BLaER1 treated with 17β-estradiol and CSF1 and Interleukin-3, amounts not matched to agents 10 nM and 100 nM (cell line): Measurements from ENCODE around the gene LRRTM3.

Source experiments
- H3K27ac ChIP-seq, 11 experiments: shearing (Covaris generic); formaldehyde crosslinking; 2 replicates each; pipeline ENCODE4 v1.8.1; 2022
- H3K27me3 ChIP-seq, 11 experiments: shearing (Covaris generic); formaldehyde crosslinking; 2 replicates each; pipeline ENCODE4 v1.8.1; 2022
- H3K36me3 ChIP-seq, 11 experiments: shearing (Covaris generic); formaldehyde crosslinking; 2 replicates each; pipeline ENCODE4 v1.8.1; 2022
- H3K4me1 ChIP-seq, 10 experiments: shearing (Covaris generic); formaldehyde crosslinking; 2 replicates each; pipeline ENCODE4 v1.8.1; 2022
- H3K4me2 ChIP-seq, 11 experiments: shearing (Covaris generic); formaldehyde crosslinking; 2 replicates each; pipeline ENCODE4 v1.8.1; 2022
- H3K4me3 ChIP-seq, 10 experiments: shearing (Covaris generic); formaldehyde crosslinking; 2 replicates each; pipeline ENCODE4 v1.8.1; 2022
- H3K9ac ChIP-seq, 11 experiments: shearing (Covaris generic); formaldehyde crosslinking; 2 replicates each; pipeline ENCODE4 v1.8.1; 2022
- H3K9me3 ChIP-seq, 11 experiments: shearing (Covaris generic); formaldehyde crosslinking; replicated peaks in 1 of 11; 2 replicates each; pipeline ENCODE4 v1.8.1; 2022
- H4K20me1 ChIP-seq, 11 experiments: shearing (Covaris generic); formaldehyde crosslinking; 2 replicates each; pipeline ENCODE4 v1.8.1; 2022
- Cebpa-rat ChIP-seq, 11 experiments: shearing (Covaris generic); IDR thresholded peaks; 2 replicates each; pipeline ENCODE4 v1.8.1; 2022

Gene LRRTM3

DNA sequence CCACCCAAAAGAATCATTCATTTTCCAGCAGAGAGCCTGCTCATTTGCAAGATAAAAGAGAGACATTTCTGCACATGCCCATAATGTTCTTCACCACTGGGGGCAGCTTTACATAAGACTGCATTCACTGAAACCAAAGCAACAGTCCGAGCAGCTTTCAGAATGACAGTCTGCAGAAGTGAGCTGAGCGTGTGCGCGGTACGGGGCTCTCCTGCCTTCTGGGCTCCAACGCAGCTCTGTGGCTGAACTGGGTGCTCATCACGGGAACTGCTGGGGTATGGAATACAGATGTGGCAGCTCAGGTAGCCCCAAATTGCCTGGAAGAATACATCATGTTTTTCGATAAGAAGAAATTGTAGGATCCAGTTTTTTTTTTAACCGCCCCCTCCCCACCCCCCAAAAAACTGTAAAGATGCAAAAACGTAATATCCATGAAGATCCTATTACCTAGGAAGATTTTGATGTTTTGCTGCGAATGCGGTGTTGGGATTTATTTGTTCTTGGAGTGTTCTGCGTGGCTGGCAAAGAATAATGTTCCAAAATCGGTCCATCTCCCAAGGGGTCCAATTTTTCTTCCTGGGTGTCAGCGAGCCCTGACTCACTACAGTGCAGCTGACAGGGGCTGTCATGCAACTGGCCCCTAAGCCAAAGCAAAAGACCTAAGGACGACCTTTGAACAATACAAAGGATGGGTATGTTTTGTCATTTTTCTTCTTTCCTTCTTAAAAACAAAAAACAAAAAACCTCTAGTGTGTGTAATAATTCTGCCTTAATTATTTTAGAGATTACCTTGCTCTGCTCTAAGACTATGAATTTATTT is at the start of gene LRRTM3:
LRRTM3 (plus strand) TSS at position 141 of the 820 bp plus-strand sequence.
- Histone ChIP-seq H3K27ac (no peak within 1 kb of the TSS), H3K9me3 (no peaks in the 10 kb centered on the region), H3K4me2 (peak within 1 kb of the TSS; percentile 46 to 76 (median 60)), H3K4me1 (peaks cover 0 to 5% (median 5%) of the 10 kb centered on the region in 10 experiments; a peak in 7 of 20 replicates), H3K36me3 (no peaks in the 10 kb centered on the region), H3K4me3 (peak within 1 kb of the TSS in 2 of 10 experiments; percentile 1 to 11; a peak in 1 of 20 replicates), H4K20me1 (no peaks in the 10 kb centered on the region), H3K27me3 (peaks cover 28 to 38% (median 34%) of the 10 kb centered on the region in 11 experiments), H3K9ac (no peak within 1 kb of the TSS)
- TF ChIP-seq Cebpa-rat (IDR thresholded peaks at IDR 0.05), result no peak

DNA sequence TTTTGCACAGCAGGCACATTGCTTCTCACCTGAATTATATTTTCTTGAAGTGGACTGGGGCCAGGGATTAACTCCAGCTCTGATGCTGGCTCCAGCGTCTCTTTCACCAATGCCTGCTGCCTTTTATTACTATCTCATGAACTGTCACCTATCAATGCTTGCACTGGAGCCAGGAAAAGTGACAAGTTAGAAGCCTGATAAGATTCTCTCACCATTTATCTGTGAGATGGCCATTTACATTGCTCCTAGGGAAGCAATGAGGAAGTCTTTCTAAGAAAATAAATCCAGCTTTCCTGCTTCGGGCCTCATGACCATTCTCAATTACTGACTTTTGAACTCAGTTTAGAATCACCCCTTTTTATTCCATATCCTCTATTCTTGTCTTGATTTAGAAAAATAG is 48.5 kb upstream of the LRRTM3 start:
- H3K4me1 ChIP-seq, result no peaks in the 10 kb centered on the region
- H3K36me3 ChIP-seq, result no peaks in the 10 kb centered on the region
- no peak overlapping the region for H3K27ac ChIP-seq
- no peak overlapping the region for H3K9ac ChIP-seq
- no peak for TF ChIP-seq Cebpa-rat (IDR thresholded peaks at IDR 0.05)
- H4K20me1 ChIP-seq, result no peaks in the 10 kb centered on the region
- no peaks in the 10 kb centered on the region for H3K9me3 ChIP-seq
- no peak overlapping the region for H3K4me3 ChIP-seq
- H3K27me3 ChIP-seq, result no peaks in the 10 kb centered on the region
- H3K4me2 ChIP-seq, result no peak overlapping the region

- no peaks in the 10 kb centered on the region for H4K20me1 ChIP-seq
- H3K4me1 ChIP-seq, result no peaks in the 10 kb centered on the region
- H3K9ac ChIP-seq, result no peak overlapping the region
- H3K4me2 ChIP-seq, result no peak overlapping the region
- H3K27ac ChIP-seq, result no peak overlapping the region
- no peak overlapping the region for H3K4me3 ChIP-seq
- H3K36me3 ChIP-seq, result no peaks in the 10 kb centered on the region
- H3K9me3 ChIP-seq, result no peaks in the 10 kb centered on the region
- no peaks in the 10 kb centered on the region for H3K27me3 ChIP-seq
- no peak for TF ChIP-seq Cebpa-rat (IDR thresholded peaks at IDR 0.05)
Measured at GRCh38 chr10:66880292-66880691, 45.5 kb upstream of the LRRTM3 start.

DNA sequence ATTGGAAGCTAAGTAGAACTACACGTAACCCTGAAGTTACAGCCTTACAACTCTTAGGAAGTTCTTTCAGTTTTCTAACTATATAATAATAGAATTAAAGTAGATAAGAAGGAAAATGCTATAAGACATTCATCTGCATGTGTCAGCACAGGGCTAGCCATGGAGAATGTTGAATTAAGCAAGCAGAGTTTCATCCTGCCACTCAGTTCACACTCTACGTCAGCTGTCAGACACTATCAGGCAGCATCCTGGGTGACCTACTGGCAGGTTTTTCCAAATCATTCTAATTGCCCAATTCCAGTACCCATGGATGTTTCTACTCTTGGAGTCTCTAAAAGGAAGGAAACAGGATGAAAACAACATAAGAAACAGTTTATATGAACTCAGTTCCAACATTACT is 45.0 kb upstream of the LRRTM3 start:
- Histone ChIP-seq H3K27me3 (no peaks in the 10 kb centered on the region), H3K4me2 (no peak overlapping the region), H3K4me3 (no peak overlapping the region), H3K9me3 (no peaks in the 10 kb centered on the region), H3K9ac (no peak overlapping the region), H4K20me1 (no peaks in the 10 kb centered on the region), H3K36me3 (no peaks in the 10 kb centered on the region), H3K4me1 (no peaks in the 10 kb centered on the region), H3K27ac (no peak overlapping the region)
- TF ChIP-seq Cebpa-rat (IDR thresholded peaks at IDR 0.05), result no peak

- H3K4me3 ChIP-seq, result no peak overlapping the region
- H3K27ac ChIP-seq, result no peak overlapping the region
- H4K20me1 ChIP-seq, result no peaks in the 10 kb centered on the region
- no peaks in the 10 kb centered on the region for H3K4me1 ChIP-seq
- TF ChIP-seq Cebpa-rat (IDR thresholded peaks at IDR 0.05), result no peak
- H3K36me3 ChIP-seq, result no peaks in the 10 kb centered on the region
- no peak overlapping the region for H3K4me2 ChIP-seq
- no peaks in the 10 kb centered on the region for H3K27me3 ChIP-seq
- H3K9me3 ChIP-seq, result no peaks in the 10 kb centered on the region
- no peak overlapping the region for H3K9ac ChIP-seq
Measured at GRCh38 chr10:66881814-66882213, 44.0 kb upstream of the LRRTM3 start.

GRCh38 chr10:66882271-66882670 is 43.6 kb upstream of the LRRTM3 start:
- Histone ChIP-seq H3K9me3 (no peaks in the 10 kb centered on the region), H3K27me3 (no peaks in the 10 kb centered on the region), H3K4me1 (no peaks in the 10 kb centered on the region), H4K20me1 (no peaks in the 10 kb centered on the region), H3K36me3 (no peaks in the 10 kb centered on the region), H3K9ac (no peak overlapping the region), H3K27ac (no peak overlapping the region), H3K4me2 (no peak overlapping the region), H3K4me3 (no peak overlapping the region)
- TF ChIP-seq Cebpa-rat (IDR thresholded peaks at IDR 0.05), result no peak

DNA sequence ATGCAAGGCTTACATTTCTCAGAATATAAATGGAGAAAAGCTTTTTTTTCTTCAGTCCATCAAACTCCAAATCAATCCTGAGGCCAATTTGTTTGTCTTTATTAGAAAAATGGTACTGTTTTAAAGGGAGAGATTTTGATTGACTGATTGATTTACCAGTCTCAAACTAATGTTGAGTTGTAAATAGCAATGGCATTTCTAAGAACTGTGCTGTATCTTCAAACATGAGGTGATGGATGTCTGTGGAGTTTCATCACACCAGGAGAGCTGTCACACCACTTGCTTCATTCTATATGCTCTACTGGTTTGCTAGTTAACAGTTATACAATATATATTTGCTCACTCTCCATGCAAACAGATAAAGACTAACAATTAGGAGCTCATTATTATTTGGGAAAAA is 39.0 kb upstream of the LRRTM3 start:
- no peak for TF ChIP-seq Cebpa-rat (IDR thresholded peaks at IDR 0.05)
- H3K4me3 ChIP-seq, result no peak overlapping the region
- no peak overlapping the region for H3K4me2 ChIP-seq
- H3K9me3 ChIP-seq, result no peaks in the 10 kb centered on the region
- H4K20me1 ChIP-seq, result no peaks in the 10 kb centered on the region
- no peaks in the 10 kb centered on the region for H3K36me3 ChIP-seq
- peaks cover 0 to 4% (median 0%) of the 10 kb centered on the region in 10 experiments; a peak in 2 of 20 replicates for H3K4me1 ChIP-seq
- H3K27me3 ChIP-seq, result no peaks in the 10 kb centered on the region
- H3K9ac ChIP-seq, result no peak overlapping the region
- H3K27ac ChIP-seq, result no peak overlapping the region

GRCh38 chr10:66888237-66888636 is 37.6 kb upstream of the LRRTM3 start:
- Histone ChIP-seq H3K4me1 (peaks cover 0 to 4% (median 0%) of the 10 kb centered on the region in 10 experiments; a peak in 2 of 20 replicates), H3K9me3 (no peaks in the 10 kb centered on the region), H3K4me3 (no peak overlapping the region), H3K4me2 (no peak overlapping the region), H3K36me3 (no peaks in the 10 kb centered on the region), H3K9ac (no peak overlapping the region), H3K27ac (no peak overlapping the region), H4K20me1 (no peaks in the 10 kb centered on the region), H3K27me3 (no peaks in the 10 kb centered on the region)
- no peak for TF ChIP-seq Cebpa-rat (IDR thresholded peaks at IDR 0.05)

DNA sequence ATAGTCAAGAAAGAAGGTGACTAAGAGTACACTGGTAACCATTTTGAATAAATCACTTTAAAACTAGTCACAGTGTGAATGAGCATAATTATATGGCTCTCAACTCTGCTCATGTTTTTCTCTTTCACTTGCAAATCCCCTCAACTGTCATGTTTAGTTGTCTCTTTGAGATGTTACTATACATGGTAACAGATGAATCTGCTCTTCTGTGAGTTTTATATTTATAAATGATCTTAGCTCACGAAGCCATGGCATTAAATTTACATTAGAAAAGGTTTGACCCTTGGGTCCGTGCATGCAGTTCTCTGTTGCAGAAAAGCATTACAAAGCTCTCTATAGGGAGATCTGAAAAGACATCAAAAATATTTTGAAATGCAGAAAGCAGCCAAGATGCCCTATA is 33.0 kb upstream of the LRRTM3 start:
- H3K4me1 ChIP-seq, result peaks cover 0 to 1% (median 0%) of the 10 kb centered on the region in 10 experiments; a peak in 1 of 20 replicates
- H3K27ac ChIP-seq, result no peak overlapping the region
- no peaks in the 10 kb centered on the region for H3K36me3 ChIP-seq
- H3K9ac ChIP-seq, result no peak overlapping the region
- no peak overlapping the region for H3K4me3 ChIP-seq
- no peak overlapping the region for H3K4me2 ChIP-seq
- no peak for TF ChIP-seq Cebpa-rat (IDR thresholded peaks at IDR 0.05)
- H4K20me1 ChIP-seq, result no peaks in the 10 kb centered on the region
- peaks cover 0 to 3% (median 2%) of the 10 kb centered on the region in 11 experiments; a peak in 8 of 22 replicates for H3K9me3 ChIP-seq
- H3K27me3 ChIP-seq, result no peaks in the 10 kb centered on the region

DNA sequence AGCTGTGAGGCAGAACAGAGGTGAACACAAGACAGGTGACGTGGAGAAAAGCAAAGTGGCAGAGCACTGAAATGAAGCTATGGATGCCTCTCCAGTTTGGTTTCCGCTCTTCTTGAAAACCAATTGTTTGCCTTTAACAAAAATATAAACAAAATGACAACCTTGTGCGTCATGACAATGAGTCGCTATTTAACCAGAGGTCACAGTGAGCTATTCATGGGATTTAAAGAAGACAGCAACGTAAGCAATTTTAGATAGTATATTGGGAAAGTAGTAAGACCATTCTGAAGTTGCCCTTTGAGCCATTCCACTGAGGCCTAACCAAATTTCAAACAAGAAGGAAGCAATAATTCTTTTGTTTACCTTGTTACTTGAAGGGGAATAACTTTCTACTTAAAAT is 15.2 kb upstream of the LRRTM3 start:
- Histone ChIP-seq H3K4me3 (no peak overlapping the region), H3K9me3 (no peaks in the 10 kb centered on the region), H3K4me1 (no peaks in the 10 kb centered on the region), H3K9ac (no peak overlapping the region), H4K20me1 (no peaks in the 10 kb centered on the region), H3K27me3 (no peaks in the 10 kb centered on the region), H3K27ac (no peak overlapping the region), H3K4me2 (no peak overlapping the region), H3K36me3 (no peaks in the 10 kb centered on the region)
- TF ChIP-seq Cebpa-rat (IDR thresholded peaks at IDR 0.05), result no peak
